Stimulated activated CD8-positive, alpha-beta memory T cell treated with anti-CD3 and anti-CD28 coated beads, Interleukin-15, amount 100 ng/mL, for 48 hours (primary cell): ENCODE measurements around the gene HMGN1.

Source experiments
- DNase-seq, 2 donors: peaks; one replicate each; pipeline ENCODE4 v3.0.0-alpha.2; 2020; ENCODE audit warnings: low read depth in 2 of 2

The HMGN1 gene

GRCh38 chr21:39296891-39297290 lies 52.0 kb downstream of the HMGN1 start:
- DNase-seq: no peak
